Activated B cell treated with CpG ODN at 0.5 μM for 24 hours (primary cell): Measurements from ENCODE around the gene DRG1. TPM values are rescaled to one million over a fixed set of nuclear protein-coding genes. Genes with fewer than 3 reads are reported as not detected.
A peak's percentile ranks its signal among the peaks of the same experiment; 100 is the strongest.

Source experiments
- ATAC-seq: fragments of 200-7000 bp; cut with Tn5 transposase; one replicate; pipeline ENCODE4 v1.10.0; 2021; ENCODE audit warnings: low read depth, mild to moderate bottlenecking, moderate library complexity
- CTCF ChIA-PET: fragments of 350-600 bp; sonication (Branson Sonifier 250); formaldehyde crosslinking; loops from one replicate; lab custom pipeline; 2021; ENCODE audit warnings: antibody characterized with exemption; lab: Charles Lee
- POLR2A ChIA-PET: fragments of 350-600 bp; sonication (Branson Sonifier 250); formaldehyde crosslinking; loops from one replicate; lab custom pipeline; 2021; ENCODE audit warnings: antibody characterized with exemption; lab: Charles Lee
- DNase-seq: peaks from one replicate; pipeline ENCODE4 v3.0.0; 2022
- H3K27ac Mint-ChIP-seq: one replicate; pipeline ENCODE4 v1.8.0; 2020; ENCODE audit warnings: mixed read lengths
- H3K27me3 Mint-ChIP-seq: one replicate; pipeline ENCODE4 v1.8.0; 2021; ENCODE audit warnings: mixed read lengths
- H3K36me3 Mint-ChIP-seq: one replicate; pipeline ENCODE4 v1.8.0; 2021; ENCODE audit warnings: low read depth, mixed read lengths
- H3K4me1 Mint-ChIP-seq: one replicate; pipeline ENCODE4 v1.8.0; 2021; ENCODE audit warnings: mixed read lengths
- H3K4me3 Mint-ChIP-seq: one replicate; pipeline ENCODE4 v1.8.0; 2020; ENCODE audit warnings: mild to moderate bottlenecking, mixed read lengths
- H3K9me3 Mint-ChIP-seq: one replicate; pipeline ENCODE4 v1.8.0; 2020; ENCODE audit warnings: mixed read lengths
- CTCF ChIP-seq: fragments of 200-600 bp; IDR thresholded peaks from one replicate; pipeline ENCODE4 v1.8.0; 2022; ENCODE audit warnings: antibody characterized with exemption, mild to moderate bottlenecking
- intact Hi-C: fragments of 100-400 bp; cut with micrococcal nuclease; formaldehyde crosslinking; loops from one replicate; pipeline ENCODE4 v1.15.1; 2024
- total RNA-seq: library from RNA; stranded (reverse); gene quantifications from 2 replicates; pipeline ENCODE4 v1.2.3, GENCODE V29; 2022

DRG1 gene
- 68.5 and 71.1 TPM in 2 replicates for total RNA-seq

DNA sequence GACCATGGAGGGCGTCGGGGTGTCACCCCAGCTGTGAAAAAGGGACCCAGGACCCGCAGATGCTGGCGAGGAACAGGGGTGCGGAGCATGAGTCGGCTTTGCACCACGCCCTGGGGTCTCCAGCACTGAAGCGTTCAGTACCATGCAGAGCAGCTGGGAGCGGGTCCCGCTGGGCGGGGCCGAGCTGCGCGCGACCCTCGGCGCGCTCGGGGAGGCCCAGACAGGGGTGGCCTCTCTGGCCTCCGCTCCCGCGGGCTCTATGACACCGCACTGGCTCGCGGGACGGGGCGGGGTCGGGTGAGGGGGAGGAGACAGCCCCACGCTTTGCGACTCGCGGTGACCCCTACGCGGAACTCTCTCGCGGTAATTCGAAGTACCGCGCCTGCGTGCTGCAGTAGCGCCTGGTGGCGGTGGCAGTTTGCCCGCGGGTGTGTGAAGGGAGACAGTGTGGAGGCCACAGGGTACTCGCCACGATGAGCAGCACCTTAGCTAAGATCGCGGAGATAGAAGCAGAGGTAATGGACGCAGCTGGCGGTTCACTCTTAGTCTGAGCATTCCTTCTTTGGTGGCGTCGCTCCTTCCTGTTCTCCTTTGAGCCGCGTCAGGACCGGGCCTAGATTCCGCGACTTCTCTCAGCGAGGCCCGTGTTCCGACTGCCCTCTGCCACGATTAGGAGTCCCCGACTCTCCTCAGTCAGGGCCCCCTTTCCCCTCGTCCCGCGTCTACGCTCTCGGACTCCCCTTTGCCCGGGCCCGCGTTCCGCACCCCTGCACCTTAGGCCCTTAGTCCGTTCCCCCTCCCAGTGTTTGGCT lies at the start of gene DRG1:
DRG1 (plus strand) TSS at position 394 of the 812 bp plus-strand sequence; CDS start at position 474, 80 bp downstream.
- H3K9me3 Mint-ChIP-seq: no peaks in the 10 kb centered on the region
- H3K27me3 Mint-ChIP-seq: no peaks in the 10 kb centered on the region
- H3K4me3 Mint-ChIP-seq: peak within 1 kb of the TSS; percentile 93
- H3K27ac Mint-ChIP-seq: peak within 1 kb of the TSS; percentile 88
- POLR2A ChIA-PET: interaction anchor here (0.7 to 4.6 kb wide), 9 partner anchors 16 to 127 kb away, joined by 3 to 66 read pairs (median 3); partner anchors contain the start of genes PATZ1 and SFI1
- DNase-seq: peak; percentile 97
- CTCF ChIA-PET: interaction anchor here (1.0 to 2.0 kb wide), 2 partner anchors 55 to 231 kb away, joined by 3 to 8 read pairs; no protein-coding TSS in a partner anchor
- ATAC-seq: peak; percentile 98
- H3K4me1 Mint-ChIP-seq: peaks cover 20% of the 10 kb centered on the region
- TF ChIP-seq CTCF: no peak
- H3K36me3 Mint-ChIP-seq: peaks cover 32% of the 10 kb centered on the region
- intact Hi-C loops: loop anchor here (1.0 to 5.0 kb wide), 7 partner anchors 52 to 432 kb away; partner anchors contain the start of genes LIMK2, MORC2, PIK3IP1 and PRR14L

DNA sequence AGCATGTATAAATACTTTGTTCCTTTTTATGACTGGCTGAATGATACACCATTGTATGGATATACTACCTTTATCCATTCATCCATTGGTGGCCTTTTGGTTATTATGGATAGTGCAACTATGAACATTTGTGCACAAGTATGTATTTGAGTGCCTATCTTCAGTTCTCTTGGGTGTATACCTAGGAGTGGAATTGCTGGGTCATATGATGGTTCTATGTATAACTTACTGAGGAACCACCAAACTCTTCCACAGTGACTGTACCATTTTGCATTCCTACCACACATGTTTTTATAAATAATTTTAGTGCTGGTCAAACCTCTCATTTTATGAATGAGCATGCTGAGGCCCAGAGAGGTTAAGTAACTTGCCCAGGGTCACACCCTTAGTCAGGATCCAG lies 49.4 kb upstream of the DRG1 start:
- CTCF ChIA-PET: no interaction called here
- intact Hi-C loops: loop anchor here (5.0 to 10.0 kb wide), 2 partner anchors 597 to 1745 kb away; partner anchors contain the start of gene NF2

GRCh38 chr22:31350410-31350863 lies 49.0 kb upstream of the DRG1 start:
- intact Hi-C loops: no loop called here
- peaks cover 7% of the 10 kb centered on the region for H3K4me1 Mint-ChIP-seq
- H3K4me3 Mint-ChIP-seq: no peak overlapping the region
- H3K9me3 Mint-ChIP-seq: no peaks in the 10 kb centered on the region
- DNase-seq (no peak), ATAC-seq (no peak)
- POLR2A ChIA-PET: no interaction called here
- H3K27me3 Mint-ChIP-seq: no peaks in the 10 kb centered on the region
- H3K36me3 Mint-ChIP-seq: no peaks in the 10 kb centered on the region
- CTCF ChIA-PET: no interaction called here
- no peak overlapping the region for H3K27ac Mint-ChIP-seq
- no peak for TF ChIP-seq CTCF

More for the DNA sequence above, 49.4 kb upstream of the DRG1 start:
- POLR2A ChIA-PET: no interaction called here
- no peak for ATAC-seq
- no peaks in the 10 kb centered on the region for H3K9me3 Mint-ChIP-seq
- DNase-seq: no peak
- H3K36me3 Mint-ChIP-seq: peaks cover 1% of the 10 kb centered on the region
- no peaks in the 10 kb centered on the region for H3K27me3 Mint-ChIP-seq
- H3K4me3 Mint-ChIP-seq: no peak overlapping the region
- TF ChIP-seq CTCF: no peak
- H3K4me1 Mint-ChIP-seq: peaks cover 11% of the 10 kb centered on the region
- no peak overlapping the region for H3K27ac Mint-ChIP-seq

- intact Hi-C loops: no loop called here
- no peaks in the 10 kb centered on the region for H3K4me1 Mint-ChIP-seq
- ChIA-PET POLR2A (interaction anchor here (0.6 kb wide), 1 partner anchor 8 kb away, joined by 3 read pairs; the partner anchor contains the start of gene PATZ1), CTCF (no interaction called here)
- no peak overlapping the region for H3K27ac Mint-ChIP-seq
- DNase-seq (no peak), ATAC-seq (no peak)
- no peaks in the 10 kb centered on the region for H3K36me3 Mint-ChIP-seq
- H3K4me3 Mint-ChIP-seq: no peak overlapping the region
- peaks cover 2% of the 10 kb centered on the region for H3K27me3 Mint-ChIP-seq
- H3K9me3 Mint-ChIP-seq: no peaks in the 10 kb centered on the region
- no peak for TF ChIP-seq CTCF
These were observed 44.9 kb upstream of the DRG1 start for GRCh38 chr22:31354515-31354914.

DNA sequence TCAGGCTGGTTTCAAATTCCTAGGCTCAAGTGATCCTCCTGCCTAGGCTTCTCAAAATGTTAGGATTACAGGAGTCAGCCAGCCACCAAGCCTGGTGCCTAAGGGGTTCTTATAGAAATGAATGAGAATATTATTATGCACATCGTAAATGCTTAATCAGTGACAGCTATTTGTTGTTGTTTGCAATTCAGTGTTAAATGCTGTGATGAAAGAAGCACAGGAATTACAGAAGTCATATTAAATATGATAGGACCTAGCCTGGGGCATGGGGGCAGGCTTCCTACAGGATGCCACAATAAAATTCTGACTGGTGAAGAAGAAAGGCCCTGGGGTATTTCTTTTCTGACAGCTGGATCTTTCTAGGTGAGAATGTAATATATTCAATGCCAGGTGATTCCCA lies 39.4 kb upstream of the DRG1 start:
- Mint-ChIP-seq H3K4me1 (no peaks in the 10 kb centered on the region), H3K36me3 (no peaks in the 10 kb centered on the region), H3K4me3 (no peak overlapping the region), H3K27ac (no peak overlapping the region), H3K27me3 (peaks cover 2% of the 10 kb centered on the region), H3K9me3 (no peaks in the 10 kb centered on the region)
- TF ChIP-seq CTCF: no peak
- no peak for ATAC-seq
- DNase-seq: no peak
- intact Hi-C loops: no loop called here
- POLR2A ChIA-PET: interaction anchor here (0.7 kb wide), 1 partner anchor 132 kb away, joined by 3 read pairs; no protein-coding TSS in a partner anchor
- CTCF ChIA-PET: no interaction called here
